ENCODE data around the gene KIAA2012.

DNA sequence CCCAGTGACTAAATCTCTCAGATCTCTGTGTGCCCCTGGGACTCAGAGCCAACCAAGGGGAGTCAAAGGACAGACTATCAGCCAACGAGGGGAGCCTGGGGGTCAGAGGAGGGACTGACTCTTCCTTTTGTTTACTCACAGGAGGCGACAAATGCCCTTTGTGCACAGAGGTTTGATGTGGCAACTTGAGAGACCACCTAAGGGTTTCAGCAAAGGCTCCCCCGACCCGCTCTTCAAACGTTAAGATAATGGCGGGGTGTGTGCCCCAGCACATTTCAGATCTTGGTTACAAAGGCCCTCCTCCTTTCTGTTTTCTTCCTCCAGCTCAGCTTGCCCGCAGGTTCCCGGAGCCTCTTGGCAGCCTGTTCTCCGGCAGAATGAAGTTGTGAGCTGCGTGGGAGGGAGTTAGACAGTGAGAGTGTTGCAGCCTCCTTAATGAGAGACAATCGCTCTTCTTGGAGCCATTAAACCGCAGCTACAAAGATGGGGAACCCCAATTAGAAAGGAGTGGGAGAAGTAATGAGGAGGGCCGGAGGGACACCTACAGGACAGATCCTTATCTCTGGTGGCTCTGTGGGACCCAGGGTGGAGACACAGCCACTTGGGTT, 76.2 kb downstream of the KIAA2012 start:
- TF ChIP-seq POLR2A (IDR thresholded peaks at IDR 0.05; ENCODE audit: extremely low read depth, insufficient read length): no peak
- TF ChIP-seq CTCF (IDR thresholded peaks at IDR 0.05; ENCODE audit: low read depth, low read length): no peak
- TF ChIP-seq MYC (IDR thresholded peaks at IDR 0.05; ENCODE audit: low read depth, low read length): no peak
- TF ChIP-seq, protein P1, sequence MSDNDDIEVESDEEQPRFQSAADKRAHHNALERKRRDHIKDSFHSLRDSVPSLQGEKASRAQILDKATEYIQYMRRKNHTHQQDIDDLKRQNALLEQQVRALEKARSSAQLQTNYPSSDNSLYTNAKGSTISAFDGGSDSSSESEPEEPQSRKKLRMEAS (IDR thresholded peaks at IDR 0.05; ENCODE audit: low read depth, low read length): no peak

All from NB4 (cell line).